AG10803 (cell line): ENCODE results near the gene SMAD9.

ENCODE experiments used
- DNase-seq: peaks from one replicate; pipeline ENCODE4 v3.0.0; 2010; ENCODE audit warnings: low read depth
- H3K4me3 ChIP-seq: 2 replicates; pipeline ENCODE4 v1.5.1; 2011; ENCODE audit warnings: mild to moderate bottlenecking, low read length, control low read depth
- CTCF ChIP-seq: conservative IDR thresholded peaks from 2 replicates; pipeline ENCODE4 v1.5.1; 2011; ENCODE audit warnings: mild to moderate bottlenecking, low read length, control low read depth, inconsistent platforms

The SMAD9 gene

GRCh38 chr13:36850790-36851438 lies 69.1 kb downstream of the SMAD9 start:
- TF ChIP-seq CTCF, result peak; percentile 34
- DNase-seq, result peak; percentile 1
- no peak overlapping the region for H3K4me3 ChIP-seq

- no peak for DNase-seq
- H3K4me3 ChIP-seq, result no peak overlapping the region
- peak; percentile 12; the same call in 1 of the 2 replicates for TF ChIP-seq CTCF
These were observed 71.6 kb downstream of the SMAD9 start for GRCh38 chr13:36848199-36848982.

DNA sequence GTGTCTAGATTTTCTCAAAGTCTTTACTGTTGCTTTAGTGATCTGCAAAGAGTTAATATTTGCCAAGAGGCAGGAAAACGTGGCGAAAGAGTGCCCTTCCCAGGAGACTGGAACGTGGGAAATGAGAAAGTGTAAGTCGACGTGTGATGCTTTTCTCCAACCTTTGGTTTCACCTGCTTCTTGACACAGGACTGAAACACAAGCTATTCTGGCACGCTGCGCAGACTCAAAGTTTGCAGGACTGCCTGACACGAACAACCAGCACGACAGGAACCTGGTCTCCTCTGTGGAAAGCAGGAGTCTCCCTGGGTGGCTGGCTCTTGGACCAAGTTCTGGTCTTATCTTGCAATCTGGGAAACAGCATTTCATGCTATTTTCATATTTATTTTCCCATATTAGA lies 72.4 kb downstream of the SMAD9 start:
- DNase-seq, result no peak
- no peak overlapping the region for H3K4me3 ChIP-seq
- no peak for TF ChIP-seq CTCF

DNA sequence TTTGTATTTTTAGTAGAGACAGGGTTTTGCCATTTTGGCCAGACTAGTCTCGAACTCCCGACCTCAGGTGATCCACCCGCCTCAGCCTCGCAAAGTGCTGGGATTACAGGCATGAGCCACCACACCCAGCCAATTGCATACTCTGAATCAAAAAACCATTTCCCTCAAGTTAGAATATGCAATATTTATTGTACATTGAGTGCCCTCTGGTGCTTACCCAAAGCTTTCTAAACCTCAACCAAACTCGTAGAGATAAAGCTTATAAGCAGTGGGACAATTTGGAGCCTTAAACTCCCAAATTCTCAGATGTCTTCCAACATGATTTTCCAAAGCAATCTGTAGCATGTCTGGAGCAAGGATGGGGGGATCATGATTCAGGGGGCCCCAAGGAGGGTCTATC lies 78.6 kb downstream of the SMAD9 start:
- TF ChIP-seq CTCF, result no peak
- no peak for DNase-seq
- H3K4me3 ChIP-seq, result no peak overlapping the region

- no peak overlapping the region for H3K4me3 ChIP-seq
- TF ChIP-seq CTCF, result no peak
- no peak for DNase-seq
These were observed 79.3 kb downstream of the SMAD9 start for GRCh38 chr13:36840718-36841250.

DNA sequence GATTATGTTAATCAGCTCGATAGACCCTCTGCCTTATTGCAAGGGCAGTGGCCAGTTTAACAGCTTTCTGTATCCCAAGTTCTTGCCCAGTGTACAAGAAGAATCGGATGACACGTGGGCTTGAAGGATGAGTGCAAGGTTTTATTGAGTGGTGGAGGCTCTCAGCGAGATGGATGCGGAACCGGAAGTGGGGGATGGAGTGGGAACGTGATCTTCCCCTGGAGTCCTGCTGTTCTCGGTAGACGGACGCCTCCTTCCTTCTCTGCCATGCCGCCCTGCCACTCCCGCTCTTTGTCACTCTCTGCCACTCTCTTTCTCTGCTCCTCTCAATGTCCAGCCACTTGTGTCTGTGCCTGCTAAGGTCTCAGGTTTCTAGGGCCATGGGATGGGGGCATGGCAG lies 80.1 kb downstream of the SMAD9 start:
- no peak for DNase-seq
- no peak for TF ChIP-seq CTCF
- H3K4me3 ChIP-seq, result no peak overlapping the region

DNA sequence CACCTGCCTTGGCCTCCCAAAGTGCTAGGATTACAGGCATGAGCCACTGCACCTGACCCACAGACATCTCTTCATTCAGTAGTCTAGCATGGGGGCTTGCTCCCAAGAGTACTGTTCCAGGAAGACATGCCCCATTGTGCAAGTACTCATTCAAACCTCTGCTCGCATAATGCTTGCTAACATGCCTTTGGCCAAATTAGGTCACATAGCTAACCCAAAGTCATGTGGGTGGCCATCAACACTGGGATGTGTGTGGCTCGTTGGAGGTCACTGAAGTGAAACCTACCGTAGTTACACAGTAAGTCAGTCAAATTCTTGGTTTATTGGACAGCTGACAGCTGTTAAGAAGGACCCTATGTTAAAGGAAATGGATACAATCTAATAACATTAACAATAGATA lies 80.8 kb downstream of the SMAD9 start:
- no peak overlapping the region for H3K4me3 ChIP-seq
- DNase-seq, result no peak
- no peak for TF ChIP-seq CTCF
